KOPT-K1 (cell line): ENCODE results near the gene MCAT.

Experiments
- H3K27ac ChIP-seq: fragments of 200-600 bp; sonication (generic); 2 replicates; pipeline ENCODE4 v1.5.1; 2016; ENCODE audit warnings: antibody characterized with exemption, mild to moderate bottlenecking, low read depth, low read length; ENCODE audit not compliant: poor library complexity, severe bottlenecking
- H3K36me3 ChIP-seq: fragments of 200-600 bp; sonication (generic); 2 replicates; pipeline ENCODE4 v1.5.1; 2017; ENCODE audit warnings: antibody characterized with exemption, mild to moderate bottlenecking, low read length, moderate library complexity; ENCODE audit not compliant: insufficient read depth
- H3K9me3 ChIP-seq: fragments of 200-600 bp; sonication (generic); 2 replicates; pipeline ENCODE4 v1.5.1; 2017; ENCODE audit warnings: antibody characterized with exemption, low read length, mild to moderate bottlenecking; ENCODE audit not compliant: insufficient read depth, poor library complexity, severe bottlenecking

MCAT gene

DNA sequence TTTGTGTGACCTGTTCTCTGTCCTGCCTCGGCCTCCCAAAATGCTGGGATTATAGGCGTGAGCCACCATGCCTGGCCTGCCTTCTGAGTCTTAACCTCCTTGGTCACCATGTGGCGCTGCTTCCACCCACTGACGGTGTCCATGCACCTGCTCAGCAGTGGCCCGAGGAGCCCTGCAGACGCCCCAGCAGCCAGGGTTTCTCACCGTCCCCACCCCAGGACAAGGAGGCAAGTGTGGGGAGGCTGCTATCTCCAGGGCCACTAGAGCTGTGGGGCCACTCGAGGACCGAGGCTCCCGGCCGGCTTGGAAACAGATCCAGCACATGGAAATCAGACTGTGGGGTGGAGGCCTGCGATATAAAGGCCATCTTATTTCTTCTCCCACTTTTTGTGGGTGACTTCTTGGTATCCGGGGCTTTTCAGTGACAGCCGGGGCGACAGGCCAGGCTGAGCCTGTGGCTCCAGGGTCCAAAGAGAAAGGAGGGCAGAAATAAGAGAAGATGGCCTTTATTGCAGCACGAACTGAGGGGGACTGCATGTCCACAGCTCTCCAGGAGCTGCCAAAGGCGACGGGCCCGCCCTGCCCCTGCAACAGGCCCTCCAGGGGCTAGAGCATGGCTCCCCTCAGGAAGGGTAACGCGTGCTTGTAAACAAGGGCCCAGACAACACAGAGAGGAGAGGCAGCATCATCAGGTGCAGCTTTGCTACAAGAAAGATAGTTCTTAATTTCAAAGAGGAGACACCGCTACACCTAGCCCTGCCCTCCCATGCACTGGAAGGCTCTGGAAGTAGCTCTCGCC is 23.1 kb upstream of the MCAT start:
- peaks cover 54% of the 10 kb centered on the region for H3K36me3 ChIP-seq
- H3K9me3 ChIP-seq, result no peaks in the 10 kb centered on the region
- H3K27ac ChIP-seq, result no peak overlapping the region

DNA sequence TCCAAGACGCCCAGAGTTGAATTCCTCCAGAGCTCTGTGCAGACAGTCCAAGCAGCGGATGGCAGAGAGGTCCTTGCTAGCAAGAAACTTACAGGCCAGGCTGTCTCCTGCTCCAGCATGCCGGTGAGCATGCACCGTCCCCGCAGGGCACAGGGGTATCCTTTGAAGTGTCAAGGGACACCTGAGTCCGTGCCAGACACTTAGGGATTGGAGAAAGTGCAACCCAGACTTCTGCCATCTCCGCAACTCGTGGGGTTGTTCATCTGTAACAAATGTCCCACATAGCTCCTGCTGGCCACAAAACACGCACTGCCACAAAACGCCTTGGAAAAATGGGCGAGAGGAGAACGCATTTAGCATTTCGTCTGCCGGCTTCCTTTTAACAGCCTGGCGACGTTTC is 21.4 kb upstream of the MCAT start:
- no peak overlapping the region for H3K27ac ChIP-seq

DNA sequence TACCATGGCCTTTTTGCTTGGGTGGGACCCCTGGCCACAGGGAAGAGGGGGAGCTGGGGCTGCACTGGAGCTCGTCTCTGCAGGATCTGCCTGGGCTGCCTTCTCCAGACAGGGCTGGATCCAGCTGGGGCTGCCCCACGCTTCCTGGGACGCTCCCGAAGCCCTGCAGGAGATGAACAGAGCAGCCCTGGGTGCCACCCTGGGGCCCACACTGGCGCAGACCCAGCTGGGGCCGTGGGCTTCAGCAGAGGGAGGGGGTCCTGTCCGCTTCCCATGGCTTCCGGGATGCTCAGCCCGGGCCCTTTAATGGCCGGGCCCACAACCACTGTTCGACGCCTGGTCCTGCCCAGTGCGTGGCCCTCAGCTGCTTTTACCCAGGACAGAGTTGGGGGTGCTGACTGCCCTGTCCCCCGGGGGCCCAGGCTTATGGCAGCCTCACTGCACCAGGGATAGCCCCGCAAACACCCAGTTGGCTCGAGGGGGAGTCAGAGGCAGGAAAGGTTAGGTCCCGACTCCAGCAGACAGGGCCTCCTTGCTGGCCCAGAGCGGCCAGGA is 20.1 kb upstream of the MCAT start:
- H3K27ac ChIP-seq, result no peak overlapping the region
- no peaks in the 10 kb centered on the region for H3K9me3 ChIP-seq
- H3K36me3 ChIP-seq, result peaks cover 24% of the 10 kb centered on the region

More for the DNA sequence above, 21.4 kb upstream of the MCAT start:
- Histone ChIP-seq H3K36me3 (peaks cover 37% of the 10 kb centered on the region), H3K9me3 (no peaks in the 10 kb centered on the region)

DNA sequence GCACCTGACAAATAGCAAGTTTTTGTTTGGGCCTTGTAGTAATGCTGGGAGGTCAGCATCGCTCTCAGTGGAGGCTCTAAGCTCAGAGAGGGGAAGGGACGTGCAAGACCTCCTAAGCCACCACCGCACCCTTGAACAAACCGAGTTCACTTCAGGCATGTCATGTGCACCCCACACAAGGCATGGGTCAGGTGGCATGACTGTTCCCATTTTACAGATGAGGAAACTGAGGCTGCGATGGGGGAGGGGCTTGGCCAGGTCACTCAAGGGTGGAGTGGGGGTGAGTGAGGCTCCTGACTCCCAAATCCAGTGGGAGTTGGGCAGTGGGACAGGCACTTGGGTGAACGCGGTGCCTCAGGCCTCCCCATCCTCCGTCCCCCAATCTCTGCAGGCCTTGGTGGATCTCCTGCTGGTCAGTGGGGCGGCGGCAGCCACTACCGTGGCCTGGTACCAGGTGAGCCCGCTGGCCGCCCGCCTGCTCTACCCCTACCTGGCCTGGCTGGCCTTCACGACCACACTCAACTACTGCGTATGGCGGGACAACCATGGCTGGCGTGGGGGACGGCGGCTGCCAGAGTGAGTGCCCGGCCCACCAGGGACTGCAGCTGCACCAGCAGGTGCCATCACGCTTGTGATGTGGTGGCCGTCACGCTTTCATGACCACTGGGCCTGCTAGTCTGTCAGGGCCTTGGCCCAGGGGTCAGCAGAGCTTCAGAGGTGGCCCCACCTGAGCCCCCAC is 19.4 kb upstream of the MCAT start:
- H3K27ac ChIP-seq, result no peak overlapping the region
- peaks cover 16% of the 10 kb centered on the region; the same call in 1 of the 2 replicates for H3K36me3 ChIP-seq
- H3K9me3 ChIP-seq, result no peaks in the 10 kb centered on the region

DNA sequence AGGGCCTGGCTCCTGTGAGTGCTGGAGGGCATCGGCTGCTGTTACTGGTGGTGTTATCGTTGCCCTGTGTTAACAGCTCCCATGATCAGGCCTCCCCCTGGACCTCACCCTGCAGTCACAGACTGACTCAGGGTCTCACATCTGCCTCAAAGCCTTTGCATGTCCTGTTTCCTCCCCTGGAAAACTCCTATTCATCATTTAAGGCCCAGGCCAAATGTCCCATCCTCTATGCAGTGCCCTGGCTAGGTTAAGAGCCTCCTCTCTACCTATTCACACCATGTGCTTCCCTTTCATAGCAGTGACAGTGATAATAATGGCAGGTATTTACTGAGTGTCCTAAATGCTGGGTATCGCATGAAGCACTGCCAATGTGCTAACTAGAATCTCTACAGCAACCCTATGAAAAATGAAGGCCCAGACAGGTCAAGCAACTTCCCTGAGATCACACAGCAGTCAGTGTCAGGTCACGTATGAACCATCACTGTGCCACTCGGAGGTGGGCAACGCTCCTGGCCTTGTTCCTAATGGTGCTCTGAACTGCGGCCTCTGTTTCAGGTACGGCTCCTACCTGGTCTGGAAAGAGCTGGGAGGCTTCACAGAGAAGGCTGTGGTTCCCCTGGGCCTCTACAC is 17.4 kb upstream of the MCAT start:
- Histone ChIP-seq H3K36me3 (no peaks in the 10 kb centered on the region), H3K27ac (no peak overlapping the region), H3K9me3 (no peaks in the 10 kb centered on the region)

DNA sequence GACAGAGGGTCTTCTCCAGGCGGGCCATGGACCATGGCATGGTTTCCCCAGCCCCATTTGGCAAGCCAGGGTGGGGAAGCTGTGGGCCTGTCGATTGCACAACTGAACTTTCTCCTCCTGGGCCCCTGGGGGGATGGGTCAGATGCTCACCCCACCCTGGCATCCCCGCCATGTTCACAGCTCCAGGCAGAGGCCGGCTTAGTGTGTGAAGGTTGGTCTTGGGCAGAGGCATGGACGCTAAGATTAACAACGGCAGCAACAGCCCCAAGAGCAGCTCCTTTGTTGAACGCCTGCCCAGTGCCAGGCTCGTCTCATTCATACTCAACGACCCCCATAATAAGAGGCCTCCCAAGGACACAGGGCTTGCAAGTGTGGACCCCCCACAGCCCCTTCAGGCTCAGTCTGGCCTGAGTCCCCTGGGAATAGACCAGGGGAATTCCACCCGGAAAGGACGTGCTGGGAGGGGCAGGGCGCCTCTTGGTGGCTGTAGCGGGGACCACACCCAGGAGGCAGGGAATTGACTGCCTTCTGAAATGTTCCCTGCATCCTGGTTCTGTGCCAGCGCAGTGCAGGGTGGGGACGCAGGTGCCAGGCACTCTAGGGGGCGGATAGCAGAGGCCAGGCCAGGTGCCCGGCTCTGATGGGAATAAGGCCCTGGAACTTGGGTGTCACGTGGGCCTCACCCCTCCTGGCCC is 16.4 kb upstream of the MCAT start:
- Histone ChIP-seq H3K27ac (no peak overlapping the region), H3K9me3 (no peaks in the 10 kb centered on the region), H3K36me3 (no peaks in the 10 kb centered on the region)

DNA sequence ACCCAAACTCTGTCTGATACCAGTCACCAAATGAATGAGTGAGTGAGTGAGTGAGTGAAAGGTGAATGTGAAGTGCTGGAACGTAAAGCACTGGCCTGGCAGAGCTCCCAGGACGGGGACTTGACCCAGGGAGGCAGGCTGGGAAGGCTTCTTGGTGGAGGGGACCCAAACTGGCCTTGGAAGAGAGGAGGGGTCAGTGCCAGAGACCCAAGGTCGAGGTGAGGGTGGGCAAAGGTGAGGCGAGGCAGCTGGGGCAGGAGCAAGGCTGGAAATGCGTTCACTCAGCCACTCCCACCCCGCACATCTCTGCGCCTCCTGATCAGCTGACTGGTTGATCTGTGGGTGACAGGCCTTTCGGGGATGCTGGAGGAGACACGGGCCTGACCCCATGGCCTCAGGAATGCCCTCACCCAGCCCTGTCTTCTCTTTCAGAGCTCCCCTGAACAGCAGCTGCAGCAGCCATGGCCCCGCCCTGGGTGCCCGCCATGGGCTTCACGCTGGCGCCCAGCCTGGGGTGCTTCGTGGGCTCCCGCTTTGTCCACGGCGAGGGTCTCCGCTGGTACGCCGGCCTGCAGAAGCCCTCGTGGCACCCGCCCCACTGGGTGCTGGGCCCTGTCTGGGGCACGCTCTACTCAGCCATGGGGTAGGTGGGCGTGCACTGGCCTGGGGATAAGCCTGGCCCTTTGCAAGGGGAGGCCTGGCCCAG is 15.7 kb upstream of the MCAT start:
- no peaks in the 10 kb centered on the region for H3K36me3 ChIP-seq
- H3K9me3 ChIP-seq, result no peaks in the 10 kb centered on the region
- H3K27ac ChIP-seq, result no peak overlapping the region

DNA sequence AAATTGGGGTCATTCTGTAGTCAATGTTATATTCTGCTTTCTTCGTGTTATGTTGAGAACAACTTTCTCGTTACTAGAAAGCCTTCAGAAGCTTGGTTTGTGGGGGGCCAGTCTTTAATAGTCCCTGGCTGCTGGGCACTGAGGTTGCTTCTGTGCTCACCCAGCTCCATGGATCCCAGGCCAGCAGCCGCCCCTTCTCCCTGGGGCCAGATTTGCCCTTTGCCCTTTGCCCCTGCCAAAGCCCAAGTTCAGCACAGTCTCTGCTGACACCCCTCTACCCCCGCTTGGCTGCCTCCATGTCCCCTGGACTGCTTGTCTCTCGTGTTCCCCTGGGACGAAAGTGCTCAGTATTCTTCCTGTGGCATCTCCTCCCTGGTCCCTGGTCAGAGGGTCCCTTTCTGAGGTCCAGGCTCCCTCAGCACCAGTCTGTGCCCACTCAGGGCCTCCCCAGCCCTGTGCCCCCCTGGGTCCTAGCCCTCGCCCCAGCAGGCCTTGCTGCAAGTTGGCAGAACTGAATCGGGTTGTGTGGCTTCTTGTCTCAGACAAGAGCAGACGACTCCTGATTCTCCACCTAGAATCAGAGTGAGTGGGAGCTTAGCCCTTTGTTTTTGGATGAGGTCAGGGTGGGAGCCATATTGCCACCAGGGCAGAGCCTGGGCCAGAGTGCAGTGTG is 14.8 kb upstream of the MCAT start:
- Histone ChIP-seq H3K9me3 (no peaks in the 10 kb centered on the region), H3K27ac (no peak overlapping the region), H3K36me3 (no peaks in the 10 kb centered on the region)

DNA sequence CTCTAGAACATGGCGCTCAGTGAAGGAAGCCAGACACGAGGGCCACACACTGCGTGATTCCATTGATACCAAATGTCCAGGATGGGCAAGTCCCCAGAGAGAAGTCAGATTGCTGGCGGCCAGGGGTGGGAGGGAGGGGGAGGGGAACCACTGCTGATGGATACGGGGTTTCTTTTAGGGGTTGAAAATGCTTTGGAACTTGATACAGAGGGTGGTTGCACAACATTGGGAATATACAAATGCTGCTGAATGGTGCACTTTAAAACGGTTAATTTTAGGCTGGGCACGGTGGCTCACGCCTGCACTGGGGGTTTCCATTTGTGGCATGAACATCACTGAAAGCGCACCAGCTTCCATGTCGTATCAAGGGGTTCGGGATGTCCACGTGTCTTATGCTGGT is 13.2 kb upstream of the MCAT start:
- no peak overlapping the region for H3K27ac ChIP-seq
- H3K36me3 ChIP-seq, result no peaks in the 10 kb centered on the region
- H3K9me3 ChIP-seq, result no peaks in the 10 kb centered on the region

DNA sequence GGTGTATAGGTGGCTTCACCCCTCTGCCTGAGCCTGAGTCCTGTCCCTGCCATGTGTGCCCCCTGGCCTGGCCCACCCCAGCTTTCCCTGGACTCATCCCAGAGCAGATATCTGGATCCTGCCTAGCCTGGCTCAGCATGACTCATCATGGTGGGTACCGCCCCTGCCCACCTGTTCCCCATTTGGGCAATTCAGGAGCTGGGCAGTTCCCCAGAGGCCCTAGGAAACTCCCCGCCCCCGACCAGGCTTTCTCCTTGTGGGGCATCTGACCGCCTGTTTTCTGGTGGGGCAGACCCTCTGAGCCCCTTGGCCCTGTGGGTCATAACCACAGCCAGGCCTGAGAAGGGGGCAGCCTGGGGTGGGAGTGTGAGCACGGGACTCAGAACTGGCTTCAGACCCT is 12.6 kb upstream of the MCAT start:
- Histone ChIP-seq H3K27ac (no peak overlapping the region), H3K9me3 (no peaks in the 10 kb centered on the region), H3K36me3 (no peaks in the 10 kb centered on the region)

DNA sequence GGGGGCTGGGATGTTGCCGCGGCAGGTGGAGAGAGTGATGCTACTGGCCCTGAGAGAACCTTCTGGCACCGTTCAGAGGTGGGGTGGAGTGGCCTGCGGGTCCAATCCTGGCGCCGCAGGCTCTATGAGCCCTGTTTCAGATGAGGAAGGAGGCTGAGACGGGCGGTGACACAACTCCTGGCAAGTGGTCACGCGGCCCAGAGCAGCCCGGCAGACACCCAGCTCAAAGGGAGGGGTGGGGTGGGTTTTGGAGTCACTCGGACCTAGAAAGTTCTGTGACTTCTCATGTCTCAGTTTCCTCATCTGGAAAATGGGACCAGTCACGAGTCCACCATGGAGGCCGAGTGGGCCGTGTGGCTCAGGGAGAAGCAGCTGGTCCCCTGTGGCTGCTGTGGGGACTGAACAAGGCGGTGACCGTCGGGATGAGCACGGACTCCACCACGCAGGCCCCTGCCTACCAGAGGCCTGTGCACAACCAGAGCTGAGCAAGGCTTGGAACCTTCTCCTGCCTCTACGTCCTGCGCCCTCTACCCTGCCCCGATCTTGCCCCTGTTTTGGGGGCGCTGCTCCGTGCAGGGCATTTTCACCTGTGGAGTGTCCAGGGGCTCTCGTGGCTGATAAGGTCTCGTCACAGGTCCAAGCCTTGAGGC is 11.8 kb upstream of the MCAT start:
- Histone ChIP-seq H3K36me3 (no peaks in the 10 kb centered on the region), H3K27ac (no peak overlapping the region), H3K9me3 (no peaks in the 10 kb centered on the region)

DNA sequence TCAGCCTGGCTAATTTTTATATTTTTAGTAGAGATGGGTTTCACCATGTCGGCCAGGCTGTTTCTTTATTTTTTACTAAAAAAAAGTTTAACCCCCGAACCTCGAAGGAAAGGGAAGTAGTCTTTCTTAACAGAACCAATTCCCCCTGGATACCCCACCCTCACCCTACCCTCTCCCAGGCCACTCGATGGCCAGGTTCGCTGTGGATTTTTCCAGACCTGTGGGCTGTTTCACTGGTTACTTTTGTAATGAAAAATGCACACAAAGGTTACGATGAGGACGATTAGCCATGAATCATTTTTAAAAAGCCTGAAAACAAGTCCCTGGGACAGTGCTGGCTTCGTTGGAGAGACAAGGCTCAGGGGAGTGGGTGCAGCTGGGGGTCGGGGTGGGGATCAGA is 10.7 kb upstream of the MCAT start:
- Histone ChIP-seq H3K36me3 (no peaks in the 10 kb centered on the region), H3K9me3 (no peaks in the 10 kb centered on the region), H3K27ac (no peak overlapping the region)

DNA sequence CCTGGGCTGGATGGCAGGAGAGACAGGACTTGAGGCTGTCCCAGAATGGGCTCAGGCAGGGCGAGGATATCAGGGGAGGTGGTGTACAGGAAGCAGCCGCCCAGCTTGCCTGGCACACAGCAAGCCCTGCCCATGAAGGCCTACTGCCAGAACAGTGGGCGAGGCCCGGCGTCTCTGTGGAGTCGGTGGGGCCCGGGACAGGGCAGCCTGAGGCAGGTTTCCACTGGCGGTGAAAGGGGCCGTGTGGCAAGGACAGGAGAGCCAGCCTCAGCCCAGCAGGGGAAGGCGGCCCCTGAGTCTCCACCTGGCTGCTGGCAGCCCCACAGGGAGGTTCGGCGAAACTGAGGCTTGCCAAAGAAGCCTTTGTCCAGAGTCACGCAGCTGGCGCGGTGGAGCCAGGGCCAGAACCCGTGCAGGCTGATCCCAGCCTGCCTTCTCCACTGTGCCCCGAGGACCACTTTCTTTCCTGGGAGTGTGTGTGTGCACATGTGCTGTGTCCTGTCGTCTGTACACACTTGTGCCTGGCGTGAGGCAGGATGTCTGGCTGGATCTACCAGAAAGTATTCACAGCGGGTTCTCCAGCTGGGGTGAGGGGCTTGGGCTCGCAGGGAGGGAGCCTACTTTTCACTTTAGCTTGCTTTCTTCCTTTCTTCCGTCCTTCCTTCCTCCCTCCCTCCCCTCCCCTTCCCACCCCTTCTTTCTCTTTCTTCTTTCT is 9.3 kb upstream of the MCAT start:
- H3K36me3 ChIP-seq, result no peaks in the 10 kb centered on the region
- H3K27ac ChIP-seq, result no peak overlapping the region
- H3K9me3 ChIP-seq, result no peaks in the 10 kb centered on the region
